H1 (cell line): ENCODE measurements around the gene SMYD5.

Experiments
- ATF3 ChIP-seq: IDR thresholded peaks from 2 replicates; pipeline ENCODE4 v1.6.1; 2011; ENCODE audit warnings: low read depth, mild to moderate bottlenecking, low read length; ENCODE audit not compliant: insufficient read depth
- EZH2 ChIP-seq: fragments of 200-600 bp; sonication (generic); IDR thresholded peaks from 2 replicates; pipeline ENCODE4 v1.7.1; 2012; ENCODE audit warnings: low read depth, mild to moderate bottlenecking, moderate library complexity, low read length, inconsistent platforms; ENCODE audit not compliant: severe bottlenecking
- FOSL1 ChIP-seq: IDR thresholded peaks from 2 replicates; pipeline ENCODE4 v1.6.1; 2011; ENCODE audit warnings: mild to moderate bottlenecking, low read depth, low read length, moderate library complexity; ENCODE audit not compliant: insufficient read depth
- GABPA ChIP-seq: IDR thresholded peaks from 2 replicates; pipeline ENCODE4 v1.6.1; 2011; ENCODE audit warnings: mild to moderate bottlenecking, low read length, moderate library complexity, borderline replicate concordance; ENCODE audit not compliant: insufficient read depth
- MAX ChIP-seq: IDR thresholded peaks from 2 replicates; pipeline ENCODE4 v1.6.1; 2012; ENCODE audit warnings: inconsistent platforms
- PHF8 ChIP-seq: fragments of 200-600 bp; sonication (generic); conservative IDR thresholded peaks from 2 replicates; pipeline ENCODE4 v1.7.1; 2012; ENCODE audit warnings: low read depth, mild to moderate bottlenecking, inconsistent platforms, low read length, moderate library complexity
- POLR2A ChIP-seq, 2 experiments: IDR thresholded peaks; 1 replicate in 1 of 2; 2 replicates in 1 of 2; pipeline ENCODE4 v1.6.1; 2011; ENCODE audit warnings: low read depth in 2 of 2, low read length in 2 of 2, mild to moderate bottlenecking in 2 of 2; ENCODE audit errors: control extremely low read depth in 1 of 2
- POU5F1 ChIP-seq: IDR thresholded peaks from 2 replicates; pipeline ENCODE4 v1.6.1; 2011; ENCODE audit warnings: low read depth, mild to moderate bottlenecking, low read length, moderate library complexity
- RFX5 ChIP-seq: IDR thresholded peaks from 2 replicates; pipeline ENCODE4 v1.6.1; 2011; ENCODE audit warnings: low read depth, low read length, improper control_type of control experiment, borderline replicate concordance
- RNF2 ChIP-seq: fragments of 200-900, 300-1000 bp; sonication (generic); IDR thresholded peaks from 2 replicates; pipeline ENCODE4 v1.7.1; 2016; ENCODE audit warnings: borderline replicate concordance, low read depth, mild to moderate bottlenecking, antibody characterized with exemption, low read length; ENCODE audit not compliant: poor library complexity, severe bottlenecking; ENCODE audit errors: missing control alignments
- SP2 ChIP-seq: IDR thresholded peaks from 2 replicates; pipeline ENCODE4 v1.6.1; 2012; ENCODE audit warnings: mild to moderate bottlenecking, low read length, inconsistent platforms
- ZNF274 ChIP-seq: IDR thresholded peaks from 2 replicates; pipeline ENCODE4 v1.7.0; 2012; ENCODE audit warnings: low read length, borderline replicate concordance; ENCODE audit errors: extremely low read depth
- TF ChIP-seq, protein P1 (sequence below), 3 experiments: IDR thresholded peaks; 1 replicate in 2 of 3; 2 replicates in 1 of 3; pipeline versions ENCODE4 v1.5.1 to v1.6.1; 2011; ENCODE audit warnings: low read length in 3 of 3, mild to moderate bottlenecking in 3 of 3, inconsistent platforms in 2 of 3, low read depth in 1 of 3, moderate library complexity in 1 of 3; ENCODE audit not compliant: insufficient read depth in 1 of 3; ENCODE audit errors: control extremely low read depth in 1 of 3

- TF ChIP-seq, protein P1, sequence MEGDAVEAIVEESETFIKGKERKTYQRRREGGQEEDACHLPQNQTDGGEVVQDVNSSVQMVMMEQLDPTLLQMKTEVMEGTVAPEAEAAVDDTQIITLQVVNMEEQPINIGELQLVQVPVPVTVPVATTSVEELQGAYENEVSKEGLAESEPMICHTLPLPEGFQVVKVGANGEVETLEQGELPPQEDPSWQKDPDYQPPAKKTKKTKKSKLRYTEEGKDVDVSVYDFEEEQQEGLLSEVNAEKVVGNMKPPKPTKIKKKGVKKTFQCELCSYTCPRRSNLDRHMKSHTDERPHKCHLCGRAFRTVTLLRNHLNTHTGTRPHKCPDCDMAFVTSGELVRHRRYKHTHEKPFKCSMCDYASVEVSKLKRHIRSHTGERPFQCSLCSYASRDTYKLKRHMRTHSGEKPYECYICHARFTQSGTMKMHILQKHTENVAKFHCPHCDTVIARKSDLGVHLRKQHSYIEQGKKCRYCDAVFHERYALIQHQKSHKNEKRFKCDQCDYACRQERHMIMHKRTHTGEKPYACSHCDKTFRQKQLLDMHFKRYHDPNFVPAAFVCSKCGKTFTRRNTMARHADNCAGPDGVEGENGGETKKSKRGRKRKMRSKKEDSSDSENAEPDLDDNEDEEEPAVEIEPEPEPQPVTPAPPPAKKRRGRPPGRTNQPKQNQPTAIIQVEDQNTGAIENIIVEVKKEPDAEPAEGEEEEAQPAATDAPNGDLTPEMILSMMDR (IDR thresholded peaks at IDR 0.05; ENCODE audit: control extremely low read depth in 1 of 3, insufficient read depth in 1 of 3, low read depth in 1 of 3, low read length in 3 of 3): no peak
- no peak for TF ChIP-seq POLR2A (IDR thresholded peaks at IDR 0.05; ENCODE audit: control extremely low read depth in 1 of 2, low read depth in 2 of 2, low read length in 2 of 2)
- TF ChIP-seq ZNF274: no peak
- no peak for TF ChIP-seq FOSL1
- TF ChIP-seq SP2: peak; percentile 88
- TF ChIP-seq ATF3: no peak
- peak; percentile 69; the same call in 1 of the 2 replicates for TF ChIP-seq MAX
- no peak for TF ChIP-seq GABPA
- no peak for TF ChIP-seq EZH2
- no peak; the same call in 1 of the 2 replicates for TF ChIP-seq PHF8
- TF ChIP-seq POU5F1: no peak
- TF ChIP-seq RFX5: no peak
- peak; percentile 48 for TF ChIP-seq RNF2
Measured at GRCh38 chr2:73233154-73233931, 19.3 kb downstream of the SMYD5 start, which contains the start of gene PRADC1.
